HepG2 (cell line): ENCODE measurements around the gene SPAG7. TPM values are rescaled to one million over a fixed set of nuclear protein-coding genes. Genes with fewer than 3 reads are reported as not detected.
A peak's percentile ranks its signal among the peaks of the same experiment; 100 is the strongest.

Experiments
- ATAC-seq: fragments of 200-7000 bp; cut with Tn5 transposase; 3 replicates; pipeline ENCODE4 v1.9.1; 2020; ENCODE audit warnings: mild to moderate bottlenecking, moderate library complexity
- BruUV-seq: library from RNA; stranded (reverse); fragments of 400-500 nt; replicated peaks from 2 replicates; lab custom pipeline; 2021; lab: Mats Ljungman, UMichigan
- CTCF ChIA-PET: fragments of 300-600 bp; formaldehyde crosslinking; extraction: SDS; loops from one replicate; lab custom pipeline; 2021; ENCODE audit warnings: low total read pairs, inconsistent platforms, low intra/inter-chr PET ratio; lab: Yijun Ruan, JAX
- POLR2A ChIA-PET: fragments of 350-600 bp; sonication (Branson Sonifier 250); formaldehyde crosslinking; loops from one replicate; lab custom pipeline; 2020; ENCODE audit warnings: antibody characterized with exemption, inconsistent platforms; lab: Yijun Ruan, JAX
- DNase-seq: peaks from one replicate; pipeline ENCODE4 v3.0.0-alpha.2; 2015; ENCODE audit warnings: low spot score
- FAIRE-seq: peaks from 3 replicates; lab custom pipeline; 2011; peaks lifted over from hg19 to GRCh38; lab: Jason Lieb, UNC
- H2AFZ ChIP-seq: one replicate; pipeline ENCODE4 v1.6.1; 2011; ENCODE audit warnings: low read length, inconsistent platforms
- H3K27ac ChIP-seq: fragments of 300-600 bp; 3 replicates; pipeline ENCODE4 v1.8.0; 2011; ENCODE audit warnings: mixed run types, mild to moderate bottlenecking, mixed read lengths, low read length, inconsistent platforms; ENCODE audit not compliant: insufficient read depth; ENCODE audit errors: extremely low read length
- H3K27me3 ChIP-seq, 2 experiments: fragments of 200-600 bp in 1 of 2; 2 replicates in 1 of 2; 3 replicates in 1 of 2; pipeline versions ENCODE4 v1.6.0 to v1.8.0; 2011; ENCODE audit warnings: low read length in 2 of 2, mild to moderate bottlenecking in 2 of 2, moderate library complexity in 2 of 2, inconsistent platforms in 1 of 2; ENCODE audit not compliant: insufficient read depth in 2 of 2, control insufficient read depth in 1 of 2
- H3K36me3 ChIP-seq, 2 experiments: fragments of 200-600 bp in 1 of 2; replicated peaks in 1 of 2; 2 replicates in 1 of 2; 3 replicates in 1 of 2; pipeline versions ENCODE4 v1.5.1 to v1.8.0; 2011; ENCODE audit warnings: low read length in 2 of 2, inconsistent platforms in 1 of 2; ENCODE audit not compliant: insufficient read depth in 2 of 2, control insufficient read depth in 1 of 2
- H3K4me1 ChIP-seq: 2 replicates; pipeline ENCODE4 v1.5.1; 2012; ENCODE audit warnings: low read length, inconsistent platforms; ENCODE audit not compliant: insufficient read depth
- H3K4me2 ChIP-seq: 2 replicates; pipeline ENCODE4 v1.6.0; 2011; ENCODE audit warnings: low read depth, low read length, inconsistent platforms
- H3K4me3 ChIP-seq, 3 experiments: fragments of 200-600 bp in 1 of 3; sonication (generic), shearing (Covaris generic) in 1 of 3; replicated peaks in 1 of 3; 2 replicates each; pipeline ENCODE4 v1.5.1; 2011 to 2016; ENCODE audit warnings: low read length in 3 of 3, inconsistent platforms in 2 of 3, low read depth in 2 of 3, mild to moderate bottlenecking in 2 of 3, control low read depth in 1 of 3, mixed read lengths in 1 of 3; ENCODE audit not compliant: insufficient read depth in 1 of 3
- H3K79me2 ChIP-seq: one replicate; pipeline ENCODE4 v1.6.1; 2011; ENCODE audit warnings: low read length, inconsistent platforms; ENCODE audit not compliant: insufficient read depth
- H3K9ac ChIP-seq: 2 replicates; pipeline ENCODE4 v1.6.0; 2011; ENCODE audit warnings: mild to moderate bottlenecking, low read depth, low read length, inconsistent platforms; ENCODE audit not compliant: insufficient read depth
- H3K9me3 ChIP-seq: 2 replicates; pipeline ENCODE4 v1.5.1; 2012; ENCODE audit warnings: mild to moderate bottlenecking, low read length
- H4K20me1 ChIP-seq: 2 replicates; pipeline ENCODE4 v1.6.0; 2011; ENCODE audit warnings: inconsistent platforms, mild to moderate bottlenecking, low read length, moderate library complexity; ENCODE audit not compliant: insufficient read depth
- ATF7 ChIP-seq, 2 experiments: fragments of 450-650 bp in 1 of 2; sonication (generic) in 1 of 2; formaldehyde crosslinking in 1 of 2; IDR thresholded peaks; 2 replicates each; pipeline versions ENCODE4 v1.4.0 to v1.6.1; 2016 to 2020; ENCODE audit warnings: antibody characterized with exemption in 1 of 2, mild to moderate bottlenecking in 1 of 2, missing genetic modification reagents in 1 of 2
- BRD4 ChIP-seq: sonication (generic); formaldehyde crosslinking; IDR thresholded peaks from 2 replicates; pipeline ENCODE4 v1.4.0; 2020; ENCODE audit warnings: missing genetic modification reagents
- ERF ChIP-seq: IDR thresholded peaks from 2 replicates; pipeline ENCODE4 v1.6.1; 2018; ENCODE audit warnings: missing biosample characterization, missing genetic modification reagents
- HNF4G ChIP-seq, 2 experiments: sonication (generic) in 1 of 2; formaldehyde crosslinking in 1 of 2; IDR thresholded peaks; 2 replicates each; pipeline versions ENCODE4 v1.4.0 to v1.6.1; 2011 to 2020; ENCODE audit warnings: borderline replicate concordance in 2 of 2, low read depth in 2 of 2, mild to moderate bottlenecking in 2 of 2, low read length in 1 of 2, missing genetic modification reagents in 1 of 2, moderate library complexity in 1 of 2
- TBX2 ChIP-seq: sonication (generic); formaldehyde crosslinking; IDR thresholded peaks from 2 replicates; pipeline ENCODE4 v1.5.0; 2020; ENCODE audit warnings: missing genetic modification reagents, mild to moderate bottlenecking, borderline replicate concordance
- ZNF251 ChIP-seq: sonication (generic); formaldehyde crosslinking; IDR thresholded peaks from 2 replicates; pipeline ENCODE4 v1.9.0; 2021; ENCODE audit warnings: mild to moderate bottlenecking, missing genetic modification reagents
- ZNF335 ChIP-seq: sonication (generic); formaldehyde crosslinking; IDR thresholded peaks from 2 replicates; pipeline ENCODE4 v1.4.0; 2020; ENCODE audit warnings: missing genetic modification reagents
- ZNF446 ChIP-seq: sonication (generic); formaldehyde crosslinking; IDR thresholded peaks from 2 replicates; pipeline ENCODE4 v1.5.0; 2020; ENCODE audit warnings: mild to moderate bottlenecking, missing genetic modification reagents
- ZNF501 ChIP-seq: sonication (generic); formaldehyde crosslinking; IDR thresholded peaks from 2 replicates; pipeline ENCODE4 v1.5.1; 2020; ENCODE audit warnings: mild to moderate bottlenecking, moderate library complexity, missing genetic modification reagents
- ZNF564 ChIP-seq: sonication (generic); formaldehyde crosslinking; IDR thresholded peaks from 2 replicates; pipeline ENCODE4 v1.8.1; 2023; ENCODE audit warnings: mild to moderate bottlenecking, missing genetic modification reagents
- ZNF629 ChIP-seq: sonication (generic); formaldehyde crosslinking; conservative IDR thresholded peaks from 2 replicates; pipeline ENCODE4 v1.5.0; 2020; ENCODE audit warnings: missing genetic modification reagents
- ZNF788 ChIP-seq: sonication (generic); formaldehyde crosslinking; IDR thresholded peaks from 2 replicates; pipeline ENCODE4 v1.5.0; 2020; ENCODE audit warnings: mild to moderate bottlenecking, missing genetic modification reagents, borderline replicate concordance
- ZSCAN21 ChIP-seq: sonication (generic); formaldehyde crosslinking; IDR thresholded peaks from 2 replicates; pipeline ENCODE4 v1.8.0; 2022; ENCODE audit warnings: mild to moderate bottlenecking, missing genetic modification reagents, moderate library complexity, borderline replicate concordance
- ZSCAN31 ChIP-seq: sonication (generic); formaldehyde crosslinking; IDR thresholded peaks from 2 replicates; pipeline ENCODE4 v1.5.0; 2020; ENCODE audit warnings: low read depth, mild to moderate bottlenecking, missing genetic modification reagents
- WGBS: methylation state at CpG from one replicate; pipeline ENCODE4 v1.1.6; 2017; ENCODE audit warnings: low lambda C conversion rate; 5-methylcytosine and 5-hydroxymethylcytosine counted together
- in situ Hi-C: cut with HindIII; loops from 2 replicates; pipeline ENCODE4 v1.10.0; 2017; ENCODE audit warnings: low pct_unique_long_range_greater_than_20kb; ENCODE audit not compliant: extremely low pct_ligation_motif_present
- intact Hi-C: fragments of 100-400 bp; cut with micrococcal nuclease; formaldehyde crosslinking; loops from one replicate; pipeline ENCODE4 v1.10.0; 2022; ENCODE audit not compliant: unreplicated experiment
- polyA plus RNA-seq, 8 experiments: library from polyadenylated mRNA; depleted of rRNA in 3 of 8; stranded (reverse) in 7 of 8; unstranded in 1 of 8; fragments of >200 nt; fragmentation: Illumina TruSeq in 4 of 8; extraction: Trizol in 4 of 8; gene quantifications; 2 replicates each; pipeline versions ENCODE4 v1.2.1 to v1.2.3, GENCODE V29; 2011 to 2016; ENCODE audit warnings: low read depth in 4 of 8, missing spikeins in 1 of 8, mixed read lengths in 1 of 8; ENCODE audit not compliant: insufficient read depth in 1 of 8
- total RNA-seq, 5 experiments: library from RNA; depleted of rRNA; stranded (reverse); fragments of >200 nt; fragmentation: Illumina TruSeq; extraction: Trizol; gene quantifications; 2 replicates each; pipeline ENCODE4 v1.2.3, GENCODE V29; 2016; ENCODE audit warnings: low read depth in 1 of 5
- TF ChIP-seq, protein P1 (sequence below): sonication (generic); formaldehyde crosslinking; IDR thresholded peaks from 2 replicates; pipeline ENCODE4 v1.4.0; 2020; ENCODE audit warnings: mild to moderate bottlenecking, missing genetic modification reagents

Gene SPAG7
- total and polyA plus RNA-seq, 2 of the 13 experiments (the other 11 are each of a cell fraction or from before 2014, with no cell fraction given), result 51.0 to 59.0 TPM

DNA sequence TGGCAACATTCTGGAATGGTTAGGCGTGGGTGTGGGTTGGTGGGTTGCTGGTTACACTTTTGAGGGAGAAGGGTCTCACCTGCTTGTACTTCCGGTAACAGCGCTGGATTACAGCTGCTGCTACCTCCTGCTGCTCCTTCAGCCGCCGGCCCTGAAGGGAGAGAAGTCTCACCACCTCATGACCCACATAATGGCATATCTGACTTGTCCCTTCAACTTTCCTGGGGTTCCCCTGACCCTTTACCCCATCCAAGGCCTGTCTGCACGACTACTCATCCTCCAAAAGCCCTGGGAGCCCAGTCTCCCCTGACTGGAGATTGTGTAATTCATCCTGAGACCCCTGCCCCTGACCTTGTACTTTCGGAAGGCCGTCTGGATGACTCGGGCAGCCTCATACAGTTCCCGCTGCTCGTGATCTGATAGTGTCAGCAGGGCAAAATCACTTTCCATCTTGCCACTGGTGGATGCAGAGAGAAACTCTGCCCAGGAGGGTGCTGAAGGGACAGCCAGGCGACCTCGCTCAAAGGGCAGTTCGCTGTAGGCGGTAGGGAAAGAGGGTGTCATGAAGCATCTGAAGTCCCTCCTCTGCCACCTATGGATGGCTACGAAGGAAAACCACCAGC is 2.0 kb upstream of the SPAG7 start:
- Histone ChIP-seq H3K9ac (peak overlapping the region; percentile 91), H3K36me3 (peaks cover 0 to 13% of the 10 kb centered on the region in 2 experiments; a peak in 3 of 5 replicates), H3K9me3 (no peaks in the 10 kb centered on the region), H4K20me1 (no peaks in the 10 kb centered on the region), H2AFZ (no peak overlapping the region), H3K4me2 (peak overlapping the region; percentile 82), H3K4me1 (peaks cover 31% of the 10 kb centered on the region), H3K27me3 (no peaks in the 10 kb centered on the region; a peak in 1 of 5 replicates), H3K79me2 (peaks cover 27% of the 10 kb centered on the region), H3K27ac (peak overlapping the region; percentile 92), H3K4me3 (peak overlapping the region; percentile 72 to 88 (median 77))
- WGBS, result 0% methylated on average over 8 of the region's 16 CpGs
- peak; percentile 46 for DNase-seq
- intact Hi-C loops, result loop anchor here (5.0 to 10.0 kb wide), 2 partner anchors 62 to 255 kb away; partner anchors contain the start of gene ARRB2
- POLR2A ChIA-PET, result interaction anchor here (0.6 to 10.5 kb wide), 16 partner anchors 10 to 402 kb away, joined by 3 to 273 read pairs (median 12); partner anchors contain the start of genes CAMTA2, ENO3, INCA1 and KIF1C
- peak; percentile 37 for FAIRE-seq
- in situ Hi-C loops, result no loop called here
- CTCF ChIA-PET, result no interaction called here
- peak; percentile 1; the same call in 1 of the 3 replicates for ATAC-seq
- no TSS peak for BruUV-seq
- TF ChIP-seq ERF (CRISPR knock-in tag), result no peak
- TF ChIP-seq, protein P1, sequence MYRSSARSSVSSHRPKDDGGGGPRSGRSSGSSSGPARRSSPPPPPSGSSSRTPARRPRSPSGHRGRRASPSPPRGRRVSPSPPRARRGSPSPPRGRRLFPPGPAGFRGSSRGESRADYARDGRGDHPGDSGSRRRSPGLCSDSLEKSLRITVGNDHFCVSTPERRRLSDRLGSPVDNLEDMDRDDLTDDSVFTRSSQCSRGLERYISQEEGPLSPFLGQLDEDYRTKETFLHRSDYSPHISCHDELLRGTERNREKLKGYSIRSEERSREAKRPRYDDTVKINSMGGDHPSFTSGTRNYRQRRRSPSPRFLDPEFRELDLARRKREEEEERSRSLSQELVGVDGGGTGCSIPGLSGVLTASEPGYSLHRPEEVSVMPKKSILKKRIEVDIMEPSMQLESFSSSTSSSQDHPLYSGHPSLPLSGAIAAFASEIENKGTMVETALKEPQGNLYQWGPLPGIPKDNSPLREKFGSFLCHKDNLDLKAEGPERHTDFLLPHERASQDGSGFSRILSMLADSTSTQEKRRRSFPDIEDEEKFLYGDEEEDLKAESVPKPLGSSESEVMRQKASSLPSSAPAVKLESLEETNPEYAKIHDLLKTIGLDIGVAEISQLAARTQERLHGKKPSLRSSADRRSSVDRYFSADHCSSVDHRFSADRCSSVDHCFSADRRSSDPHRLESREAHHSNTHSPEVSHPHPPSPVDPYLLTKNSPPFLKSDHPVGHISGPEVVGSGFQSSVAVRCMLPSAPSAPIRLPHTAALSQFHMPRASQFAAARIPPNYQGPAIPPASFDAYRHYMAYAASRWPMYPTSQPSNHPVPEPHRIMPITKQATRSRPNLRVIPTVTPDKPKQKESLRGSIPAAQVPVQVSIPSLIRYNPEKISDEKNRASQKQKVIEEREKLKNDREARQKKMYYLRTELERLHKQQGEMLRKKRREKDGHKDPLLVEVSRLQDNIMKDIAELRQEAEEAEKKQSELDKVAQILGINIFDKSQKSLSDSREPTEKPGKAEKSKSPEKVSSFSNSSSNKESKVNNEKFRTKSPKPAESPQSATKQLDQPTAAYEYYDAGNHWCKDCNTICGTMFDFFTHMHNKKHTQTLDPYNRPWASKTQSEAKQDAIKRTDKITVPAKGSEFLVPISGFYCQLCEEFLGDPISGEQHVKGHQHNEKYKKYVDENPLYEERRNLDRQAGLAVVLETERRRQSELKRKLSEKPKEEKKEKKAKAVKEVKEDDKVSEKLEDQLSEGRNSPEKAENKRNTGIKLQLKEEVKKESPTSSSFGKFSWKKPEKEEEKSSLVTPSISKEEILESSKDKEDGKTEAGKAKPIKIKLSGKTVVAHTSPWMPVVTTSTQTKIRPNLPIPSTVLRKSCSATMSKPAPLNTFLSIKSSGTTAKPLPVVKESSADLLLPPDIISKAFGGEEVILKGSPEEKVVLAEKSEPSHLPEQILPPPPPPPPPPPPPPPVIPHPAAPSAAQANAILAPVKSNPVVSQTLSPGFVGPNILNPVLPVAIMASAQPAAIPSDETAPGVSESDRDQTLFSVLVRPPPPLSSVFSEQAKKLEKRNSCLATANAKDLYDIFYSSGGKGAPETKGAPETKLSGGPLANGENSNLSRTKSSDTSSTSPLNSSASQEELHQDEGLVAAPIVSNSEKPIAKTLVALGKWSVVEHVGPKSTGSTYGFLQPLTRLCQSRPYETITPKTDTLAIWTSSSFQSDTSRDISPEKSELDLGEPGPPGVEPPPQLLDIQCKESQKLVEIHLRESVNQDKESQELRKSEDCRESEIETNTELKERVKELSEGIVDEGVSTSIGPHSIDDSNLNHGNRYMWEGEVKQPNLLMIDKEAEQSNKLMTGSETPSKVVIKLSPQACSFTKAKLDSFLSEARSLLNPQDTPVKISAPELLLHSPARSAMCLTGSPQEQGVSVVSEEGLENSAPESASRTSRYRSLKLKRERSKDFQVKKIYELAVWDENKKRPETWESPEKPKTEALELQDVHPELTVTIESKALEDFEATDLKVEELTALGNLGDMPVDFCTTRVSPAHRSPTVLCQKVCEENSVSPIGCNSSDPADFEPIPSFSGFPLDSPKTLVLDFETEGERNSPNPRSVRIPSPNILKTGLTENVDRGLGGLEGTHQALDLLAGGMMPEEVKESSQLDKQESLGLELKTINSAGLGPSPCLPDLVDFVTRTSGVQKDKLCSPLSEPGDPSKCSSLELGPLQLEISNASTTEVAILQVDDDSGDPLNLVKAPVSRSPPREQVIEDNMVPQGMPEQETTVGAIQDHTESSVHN, result no peak
- 0 out of 2 replicates have a peak, but pooled peaks have one; percentile 26 for TF ChIP-seq ZNF335 (CRISPR knock-in tag)
- peak; percentile 58 for TF ChIP-seq TBX2 (CRISPR knock-in tag)
- no peak for TF ChIP-seq ZNF251 (CRISPR knock-in tag)
- TF ChIP-seq ZNF446 (CRISPR knock-in tag), result no peak
- TF ChIP-seq ZNF501 (CRISPR knock-in tag), result 0 out of 2 replicates have a peak, but pooled peaks have one; percentile 3
- peak; percentile 43; the same call in 1 of the 2 replicates for TF ChIP-seq BRD4 (CRISPR knock-in tag)
- 0 out of 2 replicates have a peak, but pooled peaks have one; percentile 33 for TF ChIP-seq HNF4G (IDR thresholded peaks at IDR 0.05; ENCODE audit: borderline replicate concordance, low read depth, low read length)
- no peak for TF ChIP-seq HNF4G (CRISPR knock-in tag; IDR thresholded peaks at IDR 0.05; ENCODE audit: borderline replicate concordance, low read depth)
- TF ChIP-seq ATF7 (IDR thresholded peaks at IDR 0.05), result no peak
- TF ChIP-seq ATF7 (CRISPR knock-in tag; IDR thresholded peaks at IDR 0.05), result no peak
- TF ChIP-seq ZSCAN21 (CRISPR knock-in tag), result peak; percentile 37; the same call in 1 of the 2 replicates
- peak; percentile 14; the same call in 1 of the 2 replicates for TF ChIP-seq ZSCAN31
- peak; percentile 68 for TF ChIP-seq ZNF788 (CRISPR knock-in tag)
- peak; percentile 38; the same call in 1 of the 2 replicates for TF ChIP-seq ZNF629 (CRISPR knock-in tag)
- no peak for TF ChIP-seq ZNF564
